HG03159 (cell line): ENCODE results near the gene TP53.
"Not testable (repeated sequence)": the region's sequence is repeated elsewhere in the genome, so short reads cannot be mapped to it uniquely, and the experiment has no call there.

Experiments used
- ATAC-seq: cut with Tn5 transposase; IDR thresholded peaks from one replicate; pipeline ENCODE4 v1.9.1; 2021; ENCODE audit warnings: mild to moderate bottlenecking, moderate library complexity; ENCODE audit not compliant: unreplicated experiment

Gene TP53

GRCh38 chr17:7677388-7678067 lies 9.8 kb downstream of the TP53 start:
- no peak for ATAC-seq

- ATAC-seq, result no peak
Measured at GRCh38 chr17:7676533-7676932, 10.8 kb downstream of the TP53 start.

DNA sequence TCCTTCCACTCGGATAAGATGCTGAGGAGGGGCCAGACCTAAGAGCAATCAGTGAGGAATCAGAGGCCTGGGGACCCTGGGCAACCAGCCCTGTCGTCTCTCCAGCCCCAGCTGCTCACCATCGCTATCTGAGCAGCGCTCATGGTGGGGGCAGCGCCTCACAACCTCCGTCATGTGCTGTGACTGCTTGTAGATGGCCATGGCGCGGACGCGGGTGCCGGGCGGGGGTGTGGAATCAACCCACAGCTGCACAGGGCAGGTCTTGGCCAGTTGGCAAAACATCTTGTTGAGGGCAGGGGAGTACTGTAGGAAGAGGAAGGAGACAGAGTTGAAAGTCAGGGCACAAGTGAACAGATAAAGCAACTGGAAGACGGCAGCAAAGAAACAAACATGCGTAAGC lies 12.4 kb downstream of the TP53 start:
- no peak for ATAC-seq

GRCh38 chr17:7673239-7673638 lies 14.1 kb downstream of the TP53 start:
- ATAC-seq, result no peak

- no peak for ATAC-seq
Measured at GRCh38 chr17:7668482-7668881, 18.8 kb downstream of the TP53 start.

DNA sequence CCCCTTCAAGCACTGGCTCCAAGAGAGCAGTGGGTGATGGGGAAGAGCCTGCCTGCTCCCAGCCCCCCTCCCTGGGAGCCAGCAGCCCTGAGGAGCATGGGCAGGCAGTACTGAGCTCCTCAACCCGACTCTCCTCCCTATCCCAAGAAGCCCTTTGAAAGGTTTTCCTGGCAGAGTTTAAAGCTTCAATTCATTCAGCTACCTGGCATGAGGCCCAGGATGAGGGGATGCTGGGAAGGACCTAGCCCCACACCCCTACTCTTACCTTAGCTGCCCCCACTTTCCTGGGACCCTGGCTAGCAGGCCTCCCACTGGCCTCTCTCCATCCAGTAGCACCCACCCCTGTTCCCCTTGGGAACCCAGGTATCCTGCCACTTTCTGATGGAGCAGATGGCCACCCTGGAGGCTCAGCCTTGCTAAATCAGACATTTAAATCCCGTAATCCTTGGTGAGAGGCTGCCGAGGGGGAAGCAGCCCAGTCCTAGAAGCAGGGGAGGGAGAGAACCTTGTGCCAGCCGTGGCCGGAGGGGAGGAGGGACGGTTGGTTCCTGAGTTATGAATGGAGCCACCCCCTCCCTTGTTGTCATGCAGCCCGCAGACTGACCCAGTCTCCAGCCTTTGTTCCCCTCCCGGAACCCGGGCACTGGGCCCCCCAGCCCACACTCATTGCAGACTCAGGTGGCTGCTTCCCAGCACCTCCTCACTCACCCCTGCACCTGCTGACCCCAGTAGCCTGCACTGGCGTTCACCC lies 19.5 kb downstream of the TP53 start:
- no peak for ATAC-seq

- no peak for ATAC-seq
Measured at GRCh38 chr17:7656958-7657609, 30.2 kb downstream of the TP53 start.

DNA sequence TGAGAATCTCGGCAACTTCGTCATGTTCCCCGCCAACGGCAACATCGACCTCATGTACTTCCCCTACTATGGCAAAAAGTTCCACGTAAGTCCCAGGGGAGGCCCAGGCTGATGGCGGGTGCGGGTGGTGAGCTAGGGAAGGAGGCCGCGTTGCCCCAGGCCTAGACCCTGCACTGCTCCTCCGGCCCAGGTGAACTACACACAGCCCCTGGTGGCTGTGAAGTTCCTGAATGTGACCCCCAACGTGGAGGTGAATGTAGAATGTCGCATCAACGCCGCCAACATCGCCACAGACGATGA lies 31.8 kb downstream of the TP53 start:
- no peak for ATAC-seq

GRCh38 chr17:7654832-7655540 lies 32.3 kb downstream of the TP53 start:
- no peak for ATAC-seq

- ATAC-seq, result no peak
Measured at GRCh38 chr17:7652388-7653356, 34.6 kb downstream of the TP53 start.

DNA sequence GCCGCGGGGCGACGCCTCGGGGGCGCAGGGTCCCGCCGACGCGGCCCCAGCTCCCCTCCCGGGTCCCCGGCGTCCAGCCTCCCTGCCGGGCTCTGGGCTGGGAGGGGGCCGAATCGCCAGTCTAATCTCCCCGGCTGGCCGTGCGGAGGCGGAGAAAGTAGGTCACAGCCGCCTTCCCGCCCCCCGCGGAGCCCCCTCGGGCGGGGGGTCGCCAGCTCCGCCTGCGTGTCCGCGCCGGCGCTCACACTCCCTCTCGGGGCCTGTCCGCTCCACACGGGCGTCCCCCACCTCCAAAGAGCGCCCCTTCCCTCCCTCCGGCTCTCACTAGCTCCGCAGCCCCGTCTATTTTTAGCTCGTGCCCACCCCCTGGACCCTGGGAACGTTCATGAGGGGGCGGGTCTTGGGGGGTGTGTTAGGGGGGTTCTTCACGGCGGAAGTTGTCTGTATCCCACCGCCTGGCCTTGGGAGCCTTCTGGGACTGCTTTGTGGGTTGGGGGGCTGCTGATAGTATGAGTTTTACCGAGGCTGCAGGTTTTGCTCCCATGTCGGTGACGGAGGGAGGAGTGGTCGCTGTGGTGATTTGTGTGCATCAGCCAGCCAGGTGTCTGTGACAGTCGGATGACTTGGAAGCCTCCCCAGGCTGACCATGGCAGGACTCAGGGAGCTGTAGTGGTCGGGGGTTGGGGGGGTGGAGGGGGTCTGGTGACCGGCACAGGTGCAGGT lies 35.5 kb downstream of the TP53 start:
- no peak for ATAC-seq

DNA sequence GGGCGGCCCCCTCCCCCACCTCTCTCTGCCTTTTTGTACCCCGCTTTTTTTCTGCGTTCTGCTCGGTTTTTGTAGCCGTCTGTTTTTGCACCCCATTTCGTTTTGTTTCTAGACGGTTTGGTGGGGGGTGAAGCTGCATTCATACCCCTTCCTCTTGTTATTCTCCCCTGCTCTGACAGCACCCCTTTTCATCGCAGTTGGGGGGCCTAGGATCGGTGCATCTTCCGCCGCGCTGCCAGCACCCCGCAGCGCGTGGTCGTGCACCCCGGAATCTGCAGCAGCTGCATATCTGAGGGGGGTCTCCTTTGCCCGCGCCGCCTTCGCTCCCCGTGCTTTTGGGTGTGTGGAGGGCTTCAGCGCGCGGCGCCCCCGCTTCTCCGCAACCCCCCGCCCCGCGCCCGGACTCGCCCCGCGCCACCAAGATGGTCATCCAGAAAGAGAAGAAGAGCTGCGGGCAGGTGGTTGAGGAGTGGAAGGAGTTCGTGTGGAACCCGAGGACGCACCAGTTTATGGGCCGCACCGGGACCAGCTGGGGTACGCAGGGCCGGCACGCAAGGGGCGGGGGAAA lies 36.1 kb downstream of the TP53 start:
- ATAC-seq, result no peak

DNA sequence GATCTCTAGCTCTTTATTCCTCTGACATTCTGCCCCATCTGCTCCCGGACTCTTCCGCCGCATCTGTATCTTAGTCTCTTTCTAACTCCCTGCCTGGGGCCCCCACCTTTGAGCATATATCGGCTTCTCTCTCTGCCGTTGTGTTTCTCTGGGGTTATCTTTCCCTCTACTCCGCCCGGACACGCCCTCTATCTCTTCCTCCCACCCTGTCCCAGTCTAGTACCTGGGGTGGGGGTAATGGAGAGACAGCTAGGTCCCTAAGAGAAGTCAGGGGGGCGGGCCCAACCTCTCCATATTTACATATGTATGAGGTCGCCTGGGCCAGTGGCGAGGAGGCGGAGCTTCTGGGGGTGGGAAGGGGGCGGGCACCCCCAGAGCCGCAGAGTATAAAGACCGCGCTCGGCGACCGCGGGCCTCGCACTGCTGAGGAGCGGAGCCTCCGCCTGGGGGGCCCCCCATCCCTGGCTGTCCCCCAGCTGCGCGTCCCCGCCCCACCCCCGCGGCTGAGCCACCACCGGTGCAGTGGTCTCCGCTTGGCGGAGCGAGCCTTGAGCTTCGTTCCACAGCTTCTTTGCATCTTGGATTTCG lies 36.7 kb downstream of the TP53 start, which contains the start of gene ATP1B2:
Gene ATP1B2 (plus strand): TSS at position 418 of the 588 bp plus-strand sequence. CDS start 593 bp downstream, outside the sequence.
- ATAC-seq, result no peak

- ATAC-seq, result no peak
Measured at GRCh38 chr17:7647018-7647417, 40.3 kb downstream of the TP53 start.

DNA sequence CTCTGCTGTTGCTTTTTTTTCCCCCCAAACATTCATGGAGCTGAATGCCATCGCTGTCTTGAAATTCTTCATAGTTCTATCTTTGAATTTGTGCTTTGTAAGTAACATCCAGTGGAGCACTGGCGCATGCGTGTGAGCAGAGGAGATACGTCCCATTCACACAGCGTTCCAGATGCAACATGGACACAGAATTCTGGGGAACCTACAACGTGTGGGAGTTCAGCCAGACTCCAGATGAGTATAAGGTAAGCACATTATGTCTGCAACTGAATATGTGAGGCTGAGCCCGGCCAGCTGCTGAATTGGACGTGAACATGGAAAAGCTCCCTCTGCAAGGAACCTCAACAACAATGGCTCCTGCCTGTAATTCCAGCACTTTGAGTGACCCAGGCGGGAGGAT lies 40.8 kb downstream of the TP53 start:
- no peak for ATAC-seq

DNA sequence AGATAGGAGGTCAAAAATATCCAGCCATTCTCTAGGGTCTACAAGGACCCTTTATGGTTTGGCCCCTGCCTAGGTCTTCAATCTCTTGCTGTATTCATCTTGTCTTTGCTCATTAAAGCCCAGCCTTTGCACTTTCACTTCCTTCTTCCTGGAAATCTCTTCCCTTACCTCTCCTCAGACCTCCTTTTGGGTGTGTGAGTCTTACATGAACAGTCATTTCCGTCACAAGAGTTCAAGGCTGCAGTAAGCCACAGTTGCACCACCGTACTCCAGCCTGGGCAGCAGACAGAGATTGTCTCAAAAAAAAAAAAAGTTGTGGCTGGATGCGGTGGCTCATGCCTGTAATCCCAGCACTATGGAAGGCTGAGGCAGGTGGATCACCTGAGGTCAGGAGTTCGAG lies 42.5 kb downstream of the TP53 start:
- ATAC-seq, result no peak

- ATAC-seq, result not testable (repeated sequence)
Measured at GRCh38 chr17:7641635-7642034, 45.7 kb downstream of the TP53 start.

GRCh38 chr17:7640783-7641182 lies 46.5 kb downstream of the TP53 start:
- no peak for ATAC-seq

DNA sequence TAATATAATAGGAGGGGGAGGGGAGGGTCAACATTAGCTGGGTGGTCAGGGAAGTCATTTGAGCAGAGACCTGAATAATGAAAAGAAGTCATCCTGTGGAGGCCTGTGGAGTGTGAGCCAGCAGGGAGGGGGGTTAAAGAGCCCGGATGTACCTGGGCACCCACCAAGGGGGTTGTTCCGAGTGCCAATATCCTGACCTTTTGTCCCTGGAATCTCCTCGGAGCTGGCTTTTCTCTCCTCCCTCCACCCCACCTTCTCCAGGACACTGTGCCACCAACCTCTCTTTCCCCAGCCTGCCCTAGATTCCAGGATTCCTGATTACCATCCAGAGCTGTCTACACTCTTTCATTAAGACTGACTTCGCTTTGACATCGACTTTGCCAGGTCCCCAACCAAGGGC lies 51.1 kb downstream of the TP53 start:
- no peak for ATAC-seq
